Endometrial microvascular endothelial cells (primary cell): ENCODE results near the gene IGFBP2. TPM values are rescaled to one million over a fixed set of nuclear protein-coding genes. Genes with fewer than 3 reads are reported as not detected.

Source experiments
- in situ Hi-C: cut with HindIII; loops from 2 replicates; pipeline ENCODE4 v1.10.0; 2017; ENCODE audit warnings: low sequenced_read_pairs, low pct_unique_long_range_greater_than_20kb; ENCODE audit errors: inconsistent ontology term
- total RNA-seq: library from RNA; depleted of rRNA; stranded (reverse); fragments of >200 nt; gene quantifications from one replicate; pipeline ENCODE4 v1.2.3, GENCODE V29; 2015; ENCODE audit errors: inconsistent ontology term

The IGFBP2 gene
- total RNA-seq, 1 donor from 2014 or later: 97.8 TPM

DNA sequence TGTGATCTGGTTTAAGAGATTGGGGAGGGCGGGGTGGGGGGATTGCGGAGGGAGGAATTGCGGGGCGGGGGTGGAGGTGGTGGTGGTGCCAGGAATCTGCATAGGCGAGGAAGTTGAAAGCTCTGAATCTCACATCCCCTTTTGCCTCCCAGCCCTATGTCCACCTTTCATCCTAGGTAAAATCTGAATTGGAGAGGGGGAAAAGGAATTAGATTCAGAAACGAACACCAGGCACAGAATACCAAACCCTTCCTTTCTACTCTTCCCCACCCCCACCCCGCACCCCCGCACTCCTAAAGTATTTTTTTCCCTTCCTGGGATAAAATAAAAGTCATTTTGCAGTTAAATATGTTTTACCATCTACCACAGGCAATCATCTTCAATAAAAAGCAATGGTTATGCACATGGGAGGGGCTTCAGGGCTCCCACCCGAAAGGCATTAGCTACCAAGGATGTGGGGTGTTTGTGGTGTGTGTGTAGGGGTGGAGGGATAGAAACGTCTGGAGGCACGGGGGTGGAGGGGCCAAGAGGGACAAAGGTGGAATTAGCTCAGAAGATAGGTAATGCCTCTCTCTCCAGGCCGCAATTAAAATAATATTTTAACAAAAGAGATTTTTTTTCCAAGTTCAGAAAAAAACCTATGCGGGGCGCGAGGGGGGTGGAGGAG lies 60.3 kb downstream of the IGFBP2 start:
- in situ Hi-C loops: no loop called here

- in situ Hi-C loops: no loop called here
Measured at GRCh38 chr2:216694082-216694825, 61.0 kb downstream of the IGFBP2 start.

DNA sequence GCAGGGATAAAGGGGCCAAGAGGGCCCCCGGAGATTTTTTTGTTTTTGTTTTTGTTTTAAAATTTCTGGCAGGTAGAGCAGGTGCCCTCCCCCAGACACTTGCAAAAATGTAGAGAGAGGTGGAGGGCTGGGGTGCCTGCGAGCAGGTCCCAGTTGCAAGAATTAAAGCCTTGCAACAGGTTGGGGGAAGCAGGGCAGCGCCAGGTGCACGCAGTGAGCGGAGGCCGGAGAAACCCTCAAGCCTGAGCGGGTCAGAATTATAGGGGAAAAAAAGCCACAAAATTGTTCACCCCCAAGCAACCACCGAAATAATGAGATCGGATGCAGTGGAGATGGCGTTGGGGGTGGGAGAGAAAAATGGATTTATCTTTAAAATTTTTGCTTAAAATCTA lies 61.6 kb downstream of the IGFBP2 start:
- in situ Hi-C loops: no loop called here

DNA sequence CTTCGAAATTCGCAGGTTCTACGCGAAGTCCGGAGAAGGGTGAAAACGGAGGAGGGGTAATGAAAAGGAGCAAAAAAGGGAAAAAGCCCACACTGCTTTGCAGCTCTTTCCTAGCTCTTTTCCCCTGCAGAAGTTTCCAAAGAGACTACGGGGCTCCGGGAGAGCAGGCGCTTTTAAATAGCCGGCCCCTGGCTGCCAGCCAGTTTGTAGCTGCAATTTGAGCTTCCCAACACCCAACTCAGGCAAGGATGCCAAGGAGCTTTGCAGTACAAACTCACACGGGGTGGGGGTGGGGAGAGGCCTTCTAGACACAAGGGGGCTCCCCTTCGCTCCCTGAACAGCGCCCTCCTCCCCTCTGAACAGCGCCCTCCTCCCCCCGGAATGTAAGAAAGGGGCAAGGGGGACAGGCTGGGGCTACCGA lies 62.2 kb downstream of the IGFBP2 start, which contains the start of gene IGFBP5:
Gene IGFBP5, minus strand, starts transcription at position 149 of the 421 bp plus-strand sequence. CDS start 774 bp downstream, outside the sequence.
- in situ Hi-C loops: no loop called here

DNA sequence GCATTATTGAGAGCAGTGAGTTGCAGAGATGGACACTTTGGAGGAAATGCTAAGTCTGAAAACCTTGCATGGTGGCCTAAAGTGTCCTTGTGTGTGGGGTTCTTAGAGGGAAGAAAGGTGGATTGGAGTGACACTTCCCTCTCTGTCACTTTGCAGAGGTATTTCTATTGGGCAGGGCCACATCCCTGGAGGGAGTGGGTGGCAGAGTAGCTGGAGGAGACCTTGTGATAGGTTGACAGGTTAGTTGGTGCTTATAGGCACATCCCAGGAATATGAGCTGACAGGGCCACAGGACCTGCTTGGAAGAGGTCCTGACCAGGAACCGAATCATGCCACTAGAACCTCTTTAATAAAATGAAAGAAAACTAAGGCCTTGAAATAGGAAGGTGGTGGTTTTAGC lies 63.1 kb downstream of the IGFBP2 start:
- in situ Hi-C loops: no loop called here

GRCh38 chr2:216696751-216697560 lies 63.7 kb downstream of the IGFBP2 start:
- in situ Hi-C loops: no loop called here

DNA sequence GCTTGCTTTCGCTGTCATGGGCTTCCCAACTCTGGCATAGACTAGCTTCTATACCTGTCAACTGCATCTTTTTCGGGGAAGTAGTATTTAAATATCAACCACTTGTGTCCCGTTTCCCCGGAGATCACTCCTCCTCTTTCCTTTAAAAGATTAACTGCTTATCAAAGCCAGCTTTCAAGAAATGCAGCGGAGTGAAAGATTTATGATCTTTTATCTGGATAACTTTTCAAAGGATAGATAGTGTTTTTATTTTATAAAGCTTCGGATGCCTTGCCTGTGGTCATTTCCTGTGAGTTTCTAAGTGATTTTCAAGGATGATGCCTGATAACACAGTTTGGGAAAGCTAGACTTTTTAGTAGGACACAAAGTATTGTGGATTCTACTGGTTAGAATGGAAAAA lies 65.1 kb downstream of the IGFBP2 start:
- in situ Hi-C loops: no loop called here

- in situ Hi-C loops: no loop called here
Measured at GRCh38 chr2:216698895-216699294, 65.7 kb downstream of the IGFBP2 start.

- in situ Hi-C loops: no loop called here
Measured at GRCh38 chr2:216700088-216700567, 66.9 kb downstream of the IGFBP2 start.

- in situ Hi-C loops: no loop called here
Measured at GRCh38 chr2:216700781-216701180, 67.6 kb downstream of the IGFBP2 start.

DNA sequence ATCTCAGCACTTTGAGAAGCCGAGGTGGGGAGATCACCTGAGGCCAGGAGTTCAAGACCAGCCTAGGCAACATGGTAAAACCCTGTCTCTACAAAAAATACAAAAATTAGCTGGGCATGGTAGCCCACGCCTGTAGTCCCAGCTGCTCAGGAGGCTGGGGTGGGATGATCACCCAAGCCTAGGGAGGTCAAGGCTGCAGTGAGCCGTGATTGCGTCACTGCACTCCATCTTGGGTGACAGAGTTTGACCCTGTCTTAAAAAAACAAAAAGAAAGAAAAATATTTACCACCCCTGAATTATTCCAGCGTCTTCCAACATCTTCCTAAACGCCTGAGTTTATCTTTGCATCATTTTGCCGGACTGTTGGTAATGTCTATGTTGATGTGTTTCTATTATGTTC lies 68.3 kb downstream of the IGFBP2 start:
- in situ Hi-C loops: no loop called here

- in situ Hi-C loops: no loop called here
Measured at GRCh38 chr2:216702756-216703155, 69.5 kb downstream of the IGFBP2 start.

- in situ Hi-C loops: no loop called here
Measured at GRCh38 chr2:216710551-216711301, 77.5 kb downstream of the IGFBP2 start.

GRCh38 chr2:216711348-216711747 lies 78.1 kb downstream of the IGFBP2 start:
- in situ Hi-C loops: no loop called here

DNA sequence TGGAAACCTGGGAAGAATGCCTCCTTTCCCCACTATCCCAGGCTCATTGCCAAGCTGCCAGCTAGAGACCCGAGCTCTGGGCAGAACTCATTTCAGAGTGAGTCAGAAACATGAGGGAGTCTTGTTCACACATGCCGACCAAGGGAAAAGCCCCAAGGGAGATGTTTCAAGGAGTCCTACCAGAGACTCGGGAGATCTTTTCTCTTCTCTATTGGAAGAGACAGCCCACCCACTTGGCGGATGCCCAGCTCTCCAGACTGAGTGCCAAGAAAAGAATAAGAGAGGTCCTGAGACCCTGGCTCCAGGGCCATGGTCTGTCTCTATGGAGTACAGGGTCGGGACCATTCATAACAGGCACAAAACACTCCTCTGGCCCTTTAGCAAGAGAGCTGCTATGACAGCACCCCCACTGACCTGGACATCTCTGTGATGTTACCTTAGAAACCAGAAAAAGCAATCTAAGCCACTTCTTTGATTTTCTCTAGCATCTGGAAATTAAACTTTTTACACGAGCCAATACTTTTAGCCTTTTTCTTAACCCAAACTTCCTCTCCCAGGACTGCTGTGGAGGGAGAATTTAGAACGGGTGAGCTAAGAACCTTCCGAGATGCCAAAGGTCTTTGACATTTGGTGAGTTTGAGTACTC lies 80.6 kb downstream of the IGFBP2 start:
- in situ Hi-C loops: no loop called here
